ENCODE results near the gene RTF1. TPM values are rescaled to one million over a fixed set of nuclear protein-coding genes. Genes with fewer than 3 reads are reported as not detected.
A peak's percentile ranks its signal among the peaks of the same experiment; 100 is the strongest.
"Not testable (repeated sequence)": the region's sequence is repeated elsewhere in the genome, so short reads cannot be mapped to it uniquely, and the experiment has no call there.

Gene RTF1
- total RNA-seq (31.2 and 39.7 TPM in 2 replicates), polyA plus RNA-seq (89.1 and 119 TPM in 2 replicates)

- no peaks in the 10 kb centered on the region for H3K36me3 ChIP-seq
- H3K4me3 ChIP-seq: peak within 1 kb of the TSS; percentile 81
- H3K27me3 ChIP-seq: no peaks in the 10 kb centered on the region
- H3K4me1 ChIP-seq (ENCODE audit: low read depth): peaks cover 3% of the 10 kb centered on the region
- TF ChIP-seq CTCF (IDR thresholded peaks at IDR 0.05; ENCODE audit: low read depth, low read length): no peak
- H3K9me3 ChIP-seq (ENCODE audit: low read depth): no peaks in the 10 kb centered on the region
- peak within 1 kb of the TSS; percentile 89 for H3K27ac ChIP-seq
- DNase-seq (ENCODE audit: low read depth in 1 of 2, low spot score in 1 of 2): peak; percentile 93 to 95
These were observed at the start of gene RTF1 for GRCh38 chr15:41416742-41417417. RTF1 (plus strand) TSS chr15:41417095; CDS start chr15:41417116, 21 bp downstream.

GRCh38 chr15:41367418-41367817 is 49.5 kb upstream of the RTF1 start:
- TF ChIP-seq CTCF (IDR thresholded peaks at IDR 0.05; ENCODE audit: low read depth, low read length): no peak
- peak in 1 of 2 donors; percentile 74 for DNase-seq (ENCODE audit: low read depth in 1 of 2, low spot score in 1 of 2)
- Histone ChIP-seq H3K4me3 (no peak overlapping the region), H3K27me3 (no peaks in the 10 kb centered on the region), H3K27ac (peak overlapping the region; percentile 39), H3K36me3 (peaks cover 19% of the 10 kb centered on the region), H3K9me3 (ENCODE audit: low read depth) (no peaks in the 10 kb centered on the region), H3K4me1 (ENCODE audit: low read depth) (no peaks in the 10 kb centered on the region)

- DNase-seq (ENCODE audit: low read depth in 1 of 2, low spot score in 1 of 2): no peak
- Histone ChIP-seq H3K27ac (no peak overlapping the region), H3K4me1 (ENCODE audit: low read depth) (no peaks in the 10 kb centered on the region), H3K9me3 (ENCODE audit: low read depth) (no peaks in the 10 kb centered on the region), H3K36me3 (peaks cover 22% of the 10 kb centered on the region), H3K27me3 (no peaks in the 10 kb centered on the region), H3K4me3 (no peak overlapping the region)
- TF ChIP-seq CTCF (IDR thresholded peaks at IDR 0.05; ENCODE audit: low read depth, low read length): no peak
These were observed 38.9 kb upstream of the RTF1 start for GRCh38 chr15:41377978-41378377.

- H3K36me3 ChIP-seq: peaks cover 12% of the 10 kb centered on the region
- not testable (repeated sequence) for H3K27ac ChIP-seq; H3K27me3 ChIP-seq; DNase-seq (ENCODE audit: low read depth in 1 of 2, low spot score in 1 of 2); H3K4me1 ChIP-seq (ENCODE audit: low read depth); H3K4me3 ChIP-seq; H3K9me3 ChIP-seq (ENCODE audit: low read depth)
These were observed 32.7 kb upstream of the RTF1 start for GRCh38 chr15:41383974-41384749.

- Histone ChIP-seq H3K4me3 (no peak overlapping the region), H3K27me3 (no peaks in the 10 kb centered on the region), H3K4me1 (ENCODE audit: low read depth) (no peaks in the 10 kb centered on the region), H3K36me3 (peaks cover 3% of the 10 kb centered on the region), H3K27ac (no peak overlapping the region), H3K9me3 (ENCODE audit: low read depth) (no peaks in the 10 kb centered on the region)
- TF ChIP-seq CTCF (IDR thresholded peaks at IDR 0.05; ENCODE audit: low read depth, low read length): no peak
- DNase-seq (ENCODE audit: low read depth in 1 of 2, low spot score in 1 of 2): no peak
These were observed 29.2 kb upstream of the RTF1 start for GRCh38 chr15:41387646-41388045.

GRCh38 chr15:41392659-41393058 is 24.2 kb upstream of the RTF1 start:
- no peaks in the 10 kb centered on the region for H3K9me3 ChIP-seq (ENCODE audit: low read depth)
- TF ChIP-seq CTCF (IDR thresholded peaks at IDR 0.05; ENCODE audit: low read depth, low read length): no peak
- peaks cover 16% of the 10 kb centered on the region for H3K36me3 ChIP-seq
- H3K4me3 ChIP-seq: no peak overlapping the region
- H3K27ac ChIP-seq: no peak overlapping the region
- DNase-seq (ENCODE audit: low read depth in 1 of 2, low spot score in 1 of 2): no peak
- no peaks in the 10 kb centered on the region for H3K27me3 ChIP-seq
- H3K4me1 ChIP-seq (ENCODE audit: low read depth): no peaks in the 10 kb centered on the region
